NCI-H524 (cell line): ENCODE measurements around the gene RAB24.
"Not testable (repeated sequence)": the region's sequence is repeated elsewhere in the genome, so short reads cannot be mapped to it uniquely, and the experiment has no call there.

Experiments used
- DNase-seq, 2 experiments: peaks; one replicate each; lab custom pipeline; 2025; lab: John Stamatoyannopoulos, UW

RAB24 gene

GRCh38 chr5:177311723-177312648 is 8.5 kb upstream of the RAB24 start, which contains the start of gene MXD3:
Gene MXD3, minus strand, starts transcription at chr5:177311898. Its CDS starts 68 bp downstream, at chr5:177311830.
- DNase-seq = peak; percentile 93 to 96

DNA sequence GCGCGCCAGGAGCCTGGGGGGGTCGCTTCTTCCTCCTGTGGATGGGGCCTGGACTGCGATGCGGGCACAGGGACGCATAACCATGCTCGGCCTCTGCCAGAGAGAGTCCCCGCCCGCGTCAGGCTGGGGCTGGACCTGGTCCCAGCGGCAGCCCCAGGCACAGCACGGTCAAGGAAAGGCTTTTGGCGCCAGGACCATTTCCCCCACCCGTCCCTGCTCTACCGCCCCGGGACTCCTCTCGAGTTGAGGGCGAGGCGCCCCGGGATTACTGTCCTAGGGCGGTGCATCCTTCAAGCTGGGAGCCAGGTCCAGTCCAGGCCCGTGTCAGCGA is 7.8 kb upstream of the RAB24 start:
- DNase-seq = no peak

GRCh38 chr5:177310757-177311391 is 7.4 kb upstream of the RAB24 start:
- DNase-seq = peak; percentile 73 to 84

- DNase-seq = no peak
Measured at GRCh38 chr5:177310332-177310731, 6.8 kb upstream of the RAB24 start.

DNA sequence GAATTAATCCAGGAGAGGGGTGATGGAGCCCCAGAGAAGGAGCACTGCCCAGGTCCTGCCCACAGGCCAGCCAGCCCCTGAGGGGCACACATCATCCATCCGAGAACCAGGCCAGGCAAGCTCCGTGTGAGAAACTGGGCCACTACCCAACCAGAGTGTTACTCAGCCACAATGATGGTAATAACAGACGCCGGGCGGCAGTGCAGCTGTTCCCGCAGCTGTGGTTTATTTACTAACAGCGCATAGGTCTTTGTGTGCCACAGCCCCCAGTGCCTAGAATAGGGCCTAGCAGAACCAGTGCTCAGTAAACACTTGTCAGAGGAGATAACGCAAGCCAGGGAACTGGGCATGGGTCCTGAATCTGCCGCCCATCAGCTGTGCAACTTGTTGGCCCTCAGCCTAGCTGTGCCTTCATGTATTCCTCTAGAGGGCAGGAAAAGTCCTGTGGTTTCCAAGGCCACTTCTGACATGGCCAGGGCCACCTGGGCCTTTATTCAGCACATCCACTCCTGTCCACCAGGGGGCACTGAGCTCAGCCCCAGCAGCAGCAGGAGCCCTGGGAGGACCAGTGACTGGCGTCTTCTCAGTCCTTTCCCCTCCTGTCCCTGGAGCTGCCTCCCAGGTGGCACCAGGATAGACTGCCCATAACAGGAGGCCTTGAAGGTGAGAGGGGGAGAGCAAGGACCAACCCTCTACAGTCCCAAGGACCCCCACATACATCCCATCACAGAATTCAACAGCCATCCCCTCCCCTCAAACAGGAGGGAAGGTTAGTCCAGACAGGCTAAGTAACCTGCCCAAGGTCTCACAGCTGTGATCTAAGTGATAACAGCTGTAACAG is 6.1 kb upstream of the RAB24 start:
- peak; percentile 62 to 66 for DNase-seq

DNA sequence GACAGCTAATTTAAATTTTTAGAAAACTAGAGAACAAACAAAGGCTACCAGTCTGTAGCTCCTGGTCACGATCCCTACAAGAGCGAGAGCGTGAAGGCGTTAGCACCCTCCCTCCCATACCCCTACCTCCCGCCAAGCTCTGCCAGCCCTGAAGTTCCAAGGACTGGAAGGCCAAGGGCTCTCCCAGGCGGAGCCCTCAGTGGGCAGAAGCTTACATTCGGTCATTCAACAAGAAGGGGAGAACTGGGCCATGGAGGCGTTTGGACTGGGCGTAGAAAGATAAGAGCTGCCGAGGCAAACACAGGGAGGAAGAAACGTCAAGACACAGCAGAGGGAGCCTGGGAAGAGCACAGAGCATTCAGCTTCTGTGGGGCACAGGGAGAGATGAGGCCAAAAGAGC is 5.2 kb upstream of the RAB24 start:
- DNase-seq = no peak

GRCh38 chr5:177307544-177308363 is 4.2 kb upstream of the RAB24 start:
- no peak for DNase-seq

GRCh38 chr5:177306674-177307543 is 3.4 kb upstream of the RAB24 start:
- DNase-seq = no peak

DNA sequence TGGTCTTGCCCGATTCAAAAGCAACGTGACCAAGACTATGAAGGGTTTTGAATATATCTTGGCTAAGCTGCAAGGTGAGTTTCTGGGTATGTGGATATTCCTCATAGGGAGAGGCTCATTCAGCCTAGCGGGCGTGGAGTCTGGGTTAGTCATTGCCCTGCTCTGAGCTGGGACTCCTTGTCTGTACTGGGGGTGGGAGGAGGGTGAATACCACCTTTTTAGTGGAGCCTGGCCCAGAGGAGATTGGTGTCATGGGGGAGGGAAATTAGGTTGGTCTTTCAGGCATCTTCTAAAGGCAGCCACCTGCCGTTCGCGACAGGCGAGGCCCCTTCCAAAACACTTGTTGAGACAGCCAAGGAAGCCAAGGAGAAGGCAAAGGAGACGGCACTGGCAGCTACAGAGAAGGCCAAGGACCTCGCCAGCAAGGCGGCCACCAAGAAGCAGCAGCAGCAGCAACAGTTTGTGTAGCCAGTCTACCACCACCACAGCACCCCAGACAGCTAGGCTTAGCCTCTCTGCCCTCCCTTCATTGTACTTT is 2.7 kb upstream of the RAB24 start:
- DNase-seq = not testable (repeated sequence)

DNA sequence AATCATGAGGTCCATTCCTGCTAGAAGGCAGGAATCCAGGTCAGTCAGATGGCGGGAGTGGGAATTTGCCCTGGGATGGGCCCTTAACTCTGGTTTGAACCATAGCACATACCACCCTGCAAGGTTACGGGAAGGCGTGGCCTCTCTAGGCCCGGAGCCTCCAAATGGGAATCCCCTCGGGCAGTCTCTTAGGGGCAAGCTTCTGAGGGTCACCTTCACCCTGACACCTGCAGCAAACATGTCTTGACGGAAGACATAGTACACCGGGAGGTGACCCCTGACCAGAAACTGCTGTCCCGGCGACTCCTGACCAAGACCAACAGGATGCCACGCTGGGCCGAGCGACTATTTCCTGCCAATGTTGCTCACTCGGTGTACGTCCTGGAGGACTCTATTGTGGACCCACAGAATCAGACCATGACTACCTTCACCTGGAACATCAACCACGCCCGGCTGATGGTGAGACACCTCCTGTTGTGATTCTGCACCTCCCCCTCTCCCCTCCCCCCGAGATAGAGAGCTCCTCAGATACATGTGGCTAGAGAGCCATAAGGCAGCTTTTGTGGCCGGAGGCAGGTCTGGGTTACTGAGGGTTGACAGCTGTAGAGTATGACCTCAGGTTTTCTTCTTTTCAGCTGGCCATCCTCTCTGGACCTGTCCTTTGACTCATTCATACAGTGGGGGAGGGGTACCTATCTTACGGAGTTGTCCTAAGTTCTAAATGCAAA is 1.0 kb upstream of the RAB24 start:
- no peak for DNase-seq

DNA sequence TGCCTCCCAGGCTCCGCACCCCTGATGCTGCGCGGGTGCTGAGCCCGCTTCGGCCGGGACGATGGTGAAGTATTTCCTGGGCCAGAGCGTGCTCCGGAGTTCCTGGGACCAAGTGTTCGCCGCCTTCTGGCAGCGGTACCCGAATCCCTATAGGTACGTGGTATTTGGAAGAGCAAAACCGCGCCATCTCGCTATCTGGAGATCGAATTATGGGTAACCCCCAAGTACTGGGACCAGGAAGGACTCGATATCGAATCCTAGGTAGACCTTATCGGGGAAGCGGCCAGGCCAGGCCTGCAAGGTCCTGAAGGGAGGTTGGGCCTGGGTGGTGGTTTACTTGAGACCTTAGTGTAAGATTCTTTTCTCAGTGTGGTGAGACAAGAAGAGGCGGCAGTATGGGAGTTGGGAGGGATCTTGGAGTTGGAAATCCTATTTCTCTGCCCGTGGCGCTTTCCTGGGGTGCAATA is 439 bp upstream of the RAB24 start:
- DNase-seq = no peak

DNA sequence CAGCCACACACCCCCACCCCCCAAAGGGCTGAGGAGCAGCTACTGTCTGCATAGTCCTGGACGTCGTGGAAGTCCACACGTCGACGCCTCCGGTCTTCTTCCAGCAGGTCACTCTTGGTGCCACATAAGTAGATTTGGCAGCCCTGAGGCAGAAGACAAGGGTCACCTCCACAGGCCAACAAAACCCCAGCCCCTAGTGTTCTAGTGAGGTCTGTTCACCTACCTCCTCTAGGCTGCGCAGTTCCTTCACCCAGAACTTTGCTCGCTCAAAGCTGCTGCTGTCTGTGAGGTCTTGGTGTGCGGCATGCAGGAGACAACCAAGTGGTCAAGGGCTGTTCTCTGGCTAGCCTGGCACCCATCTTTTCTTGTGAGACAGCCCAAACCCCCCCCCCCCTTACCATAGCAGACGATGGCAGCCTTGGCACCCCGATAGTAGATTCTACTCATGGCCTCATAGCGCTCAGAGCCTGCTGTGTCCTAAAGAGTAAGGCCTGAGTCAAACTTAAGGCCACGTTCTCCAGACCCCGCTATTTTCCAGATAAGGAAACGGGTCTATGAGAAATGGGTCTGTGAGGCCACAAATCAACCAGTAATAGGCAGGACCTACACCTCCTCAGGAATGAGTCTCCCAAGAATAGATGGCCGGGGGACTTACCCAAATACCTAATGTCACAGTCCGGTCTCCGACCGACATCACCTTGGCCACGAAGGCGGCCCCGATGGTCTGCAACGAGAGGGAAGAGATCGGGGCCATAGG is 987 bp downstream of the RAB24 start:
- no peak for DNase-seq

DNA sequence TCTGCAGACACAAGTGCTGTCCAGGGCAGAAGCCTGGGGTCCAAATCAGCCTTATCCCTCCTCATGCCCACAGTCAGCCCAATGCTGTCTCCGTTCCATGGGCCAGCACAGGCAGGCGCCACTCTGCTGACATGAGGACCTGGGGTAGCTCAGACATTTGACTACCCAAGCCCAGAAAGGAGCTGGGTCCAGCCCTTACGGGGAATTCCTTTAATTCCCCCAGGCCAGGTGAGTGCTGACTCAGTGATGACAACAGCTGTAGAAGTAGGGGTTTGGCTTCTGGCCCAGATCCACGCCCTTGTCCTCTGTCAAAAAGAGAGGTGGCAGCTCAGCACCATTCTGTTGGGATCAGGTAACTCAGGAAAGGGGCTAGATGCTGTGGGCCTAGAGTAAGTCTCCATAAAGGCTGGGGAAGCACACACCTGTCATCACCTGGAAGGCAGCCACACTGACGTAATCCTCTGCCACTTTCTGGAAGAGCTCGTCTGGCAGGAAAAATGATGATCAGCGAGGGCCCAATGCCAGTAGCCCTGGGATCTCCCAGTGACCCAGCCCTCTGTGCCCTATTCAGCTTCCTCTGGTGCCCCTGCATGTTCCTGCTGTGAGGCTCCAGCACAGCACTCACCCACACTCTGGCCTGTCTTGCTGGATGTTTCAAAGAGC is 1.9 kb downstream of the RAB24 start:
- DNase-seq = no peak

DNA sequence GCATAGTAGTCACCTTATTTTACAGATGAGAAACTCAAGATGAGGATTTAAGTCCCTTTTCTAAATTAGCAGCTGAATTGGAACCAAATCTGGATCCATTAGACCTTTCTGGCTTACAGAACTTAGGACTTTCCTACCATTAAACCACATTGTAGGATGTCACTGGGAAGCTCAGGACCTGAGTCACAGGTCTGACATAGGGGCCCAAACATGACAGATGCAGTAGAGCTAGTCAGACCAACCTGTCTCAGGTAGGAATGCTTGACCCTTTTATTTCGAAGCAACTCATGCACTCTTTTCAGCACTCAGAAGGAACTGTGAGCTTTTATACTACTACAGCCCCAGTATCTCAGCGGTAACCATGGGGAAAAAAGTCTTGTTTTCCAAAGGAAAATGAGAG is 2.6 kb downstream of the RAB24 start:
- DNase-seq = no peak

GRCh38 chr5:177300236-177300880 is 3.2 kb downstream of the RAB24 start:
- DNase-seq = peak in 1 of 2 experiments; percentile 9

DNA sequence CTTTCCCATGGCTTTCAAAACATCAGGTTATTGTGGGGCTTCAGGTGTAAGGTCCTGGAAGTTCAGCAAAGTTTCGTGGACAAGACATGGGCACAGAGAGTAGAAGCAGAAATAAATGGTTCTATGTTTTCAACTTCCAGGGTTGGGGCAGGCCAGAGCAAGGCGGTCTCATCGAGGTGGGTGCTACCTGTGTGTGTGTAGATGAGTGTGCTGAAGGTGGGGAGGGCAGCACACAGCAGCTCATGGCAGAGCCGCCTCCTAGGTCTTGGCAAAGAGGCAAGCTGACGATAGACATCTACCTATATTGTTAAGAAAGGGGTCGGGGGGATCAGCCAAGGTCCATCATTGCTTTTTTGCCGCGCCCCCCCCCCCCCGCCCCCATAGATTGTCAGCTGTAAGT is 3.8 kb downstream of the RAB24 start:
- DNase-seq = no peak

GRCh38 chr5:177297922-177298321 is 5.6 kb downstream of the RAB24 start:
- no peak for DNase-seq

GRCh38 chr5:177296581-177296980 is 6.9 kb downstream of the RAB24 start:
- DNase-seq = no peak
